Naive B cell (primary cell): ENCODE measurements around the gene KLHL11. TPM values are rescaled to one million over a fixed set of nuclear protein-coding genes. Genes with fewer than 3 reads are reported as not detected.
"Not testable (repeated sequence)": the region's sequence is repeated elsewhere in the genome, so short reads cannot be mapped to it uniquely, and the experiment has no call there.

Experiments
- ATAC-seq, 2 donors: fragments of 150-1000 bp; cut with Tn5 transposase; 2 replicates each; pipeline ENCODE4 v1.10.0; 2021; ENCODE audit warnings: low read depth in 2 of 2, mild to moderate bottlenecking in 2 of 2, moderate library complexity in 2 of 2
- DNase-seq: peaks from one replicate; pipeline ENCODE4 v3.0.0; 2022
- H3K27ac Mint-ChIP-seq, 6 donors: one replicate each; pipeline ENCODE4 v1.8.0; 2020 to 2022; ENCODE audit warnings: mild to moderate bottlenecking in 6 of 6, mixed read lengths in 6 of 6, moderate library complexity in 5 of 6, inconsistent platforms in 2 of 6
- H3K27me3 Mint-ChIP-seq, 3 donors: one replicate each; pipeline ENCODE4 v1.8.0; 2021 to 2022; ENCODE audit warnings: mixed read lengths in 3 of 3, mild to moderate bottlenecking in 1 of 3
- H3K36me3 Mint-ChIP-seq, 2 donors: one replicate each; pipeline ENCODE4 v1.8.0; 2020 to 2022; ENCODE audit warnings: mixed read lengths in 2 of 2, inconsistent platforms in 1 of 2, mild to moderate bottlenecking in 1 of 2
- H3K4me1 Mint-ChIP-seq, 3 donors: one replicate each; pipeline ENCODE4 v1.8.0; 2020 to 2022; ENCODE audit warnings: mixed read lengths in 3 of 3, inconsistent platforms in 1 of 3, mild to moderate bottlenecking in 1 of 3, moderate library complexity in 1 of 3
- H3K4me3 Mint-ChIP-seq, 8 donors: one replicate each; pipeline ENCODE4 v1.8.0; 2020 to 2022; ENCODE audit warnings: mild to moderate bottlenecking in 8 of 8, mixed read lengths in 8 of 8, moderate library complexity in 8 of 8, inconsistent platforms in 2 of 8
- H3K9me3 Mint-ChIP-seq, 7 donors: one replicate each; pipeline ENCODE4 v1.8.0; 2020 to 2022; ENCODE audit warnings: mixed read lengths in 7 of 7, mild to moderate bottlenecking in 5 of 7, inconsistent platforms in 2 of 7, moderate library complexity in 1 of 7
- polyA plus RNA-seq, 6 donors: library from polyadenylated mRNA; unstranded; fragments of 300-500 nt; fragmentation: Illumina TruSeq; gene quantifications; one replicate each; pipeline ENCODE4 v1.2.3, GENCODE V29; 2021; ENCODE audit warnings: low read depth in 6 of 6

KLHL11 gene
- polyA plus RNA-seq, 6 donors from 2014 or later, result 3.6 to 9.8 (median 6.7) TPM

DNA sequence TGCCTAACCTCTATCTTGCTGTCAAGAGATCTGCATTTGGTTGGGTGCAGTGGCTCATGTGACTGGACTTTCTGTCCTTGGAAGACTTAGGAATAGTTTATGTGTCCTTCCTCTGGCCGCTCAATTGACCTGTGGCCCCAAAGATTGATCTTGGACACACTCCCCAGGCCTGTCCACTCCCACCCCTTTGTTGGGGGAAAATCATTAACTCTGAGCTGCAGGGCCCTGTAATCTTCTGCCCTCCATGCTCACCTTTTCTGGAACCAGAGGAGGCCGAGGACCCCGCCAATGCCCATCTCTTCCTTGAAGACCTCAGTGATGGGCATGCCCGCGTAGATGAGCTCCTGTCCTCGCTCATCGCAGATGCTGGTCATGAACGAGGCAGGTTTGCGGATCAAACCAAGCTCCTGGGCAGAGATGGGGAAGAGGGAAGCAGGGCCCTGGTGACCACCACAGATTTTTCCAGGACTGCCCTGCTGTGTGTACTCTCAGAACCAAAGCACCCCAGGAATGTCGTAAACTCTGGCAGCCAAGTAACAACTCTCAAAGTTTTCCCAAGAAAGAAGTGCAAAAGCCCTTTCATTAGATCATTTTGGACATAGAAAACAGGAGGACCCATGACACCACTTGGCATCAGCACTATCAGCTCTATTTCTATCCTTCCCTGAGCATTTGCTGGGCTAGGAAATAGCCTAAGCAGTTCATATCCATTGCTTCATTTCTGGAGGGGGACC is 8.5 kb upstream of the KLHL11 start:
- H3K27me3 Mint-ChIP-seq, result no peaks in the 10 kb centered on the region
- peak overlapping the region in 1 of 8 donors; percentile 9 for H3K4me3 Mint-ChIP-seq
- H3K9me3 Mint-ChIP-seq, result no peaks in the 10 kb centered on the region
- no peak overlapping the region for H3K27ac Mint-ChIP-seq
- peaks cover 0 to 7% of the 10 kb centered on the region in 2 donors for H3K36me3 Mint-ChIP-seq
- DNase-seq (no peak), ATAC-seq (no peak)
- no peaks in the 10 kb centered on the region for H3K4me1 Mint-ChIP-seq

DNA sequence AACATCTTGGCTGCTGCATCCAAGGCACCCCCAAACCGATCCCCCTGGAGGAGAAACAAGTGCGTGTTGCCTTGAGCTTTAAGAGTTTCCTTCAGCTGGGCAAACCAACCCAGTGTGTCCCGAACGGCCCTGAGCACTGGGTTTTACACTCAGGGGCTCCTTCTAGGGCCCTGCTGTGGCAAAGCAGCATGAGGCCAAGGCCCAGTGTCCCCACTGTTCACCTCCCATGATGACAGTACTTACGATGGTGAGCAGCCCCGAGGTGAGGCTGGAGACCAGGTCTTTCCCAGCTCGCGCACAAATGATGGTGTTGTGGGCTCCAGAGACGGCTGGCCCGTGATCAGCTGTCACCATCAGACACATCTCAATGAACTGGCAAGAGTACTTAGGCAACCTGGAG is 6.6 kb upstream of the KLHL11 start:
- H3K36me3 Mint-ChIP-seq, result peaks cover 0 to 11% of the 10 kb centered on the region in 2 donors
- no peaks in the 10 kb centered on the region for H3K4me1 Mint-ChIP-seq
- H3K27me3 Mint-ChIP-seq, result no peaks in the 10 kb centered on the region
- DNase-seq, result no peak
- no peak for ATAC-seq
- H3K9me3 Mint-ChIP-seq, result no peaks in the 10 kb centered on the region
- no peak overlapping the region for H3K4me3 Mint-ChIP-seq
- H3K27ac Mint-ChIP-seq, result peak overlapping the region in 1 of 6 donors; percentile 86

DNA sequence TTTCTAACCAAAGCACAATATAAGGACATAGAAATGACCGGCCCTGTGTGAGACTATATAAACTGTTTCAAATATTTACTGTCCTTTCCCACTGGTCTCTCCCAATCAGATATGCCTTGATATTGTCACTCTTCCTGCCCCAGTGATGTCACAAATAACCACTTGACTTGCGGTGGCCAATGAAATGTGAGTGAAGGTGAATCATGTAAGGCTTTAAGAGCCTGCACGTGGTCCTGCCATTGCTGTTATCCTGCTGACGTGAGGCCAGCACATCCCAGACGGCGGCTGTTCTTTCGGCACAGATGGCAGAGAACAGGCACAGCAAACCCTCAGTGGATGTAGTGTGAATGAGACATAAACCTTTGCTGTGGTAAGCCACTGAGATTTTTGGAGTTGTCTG is 5.4 kb upstream of the KLHL11 start:
- H3K36me3 Mint-ChIP-seq, result peaks cover 0 to 11% of the 10 kb centered on the region in 2 donors
- no peak for DNase-seq
- peaks cover 0 to under 1% (median 0%) of the 10 kb centered on the region in 3 donors for H3K4me1 Mint-ChIP-seq
- no peak overlapping the region for H3K4me3 Mint-ChIP-seq
- ATAC-seq, result no peak
- H3K27ac Mint-ChIP-seq, result peak overlapping the region in 1 of 6 donors; percentile 67
- H3K9me3 Mint-ChIP-seq, result no peaks in the 10 kb centered on the region
- no peaks in the 10 kb centered on the region for H3K27me3 Mint-ChIP-seq

DNA sequence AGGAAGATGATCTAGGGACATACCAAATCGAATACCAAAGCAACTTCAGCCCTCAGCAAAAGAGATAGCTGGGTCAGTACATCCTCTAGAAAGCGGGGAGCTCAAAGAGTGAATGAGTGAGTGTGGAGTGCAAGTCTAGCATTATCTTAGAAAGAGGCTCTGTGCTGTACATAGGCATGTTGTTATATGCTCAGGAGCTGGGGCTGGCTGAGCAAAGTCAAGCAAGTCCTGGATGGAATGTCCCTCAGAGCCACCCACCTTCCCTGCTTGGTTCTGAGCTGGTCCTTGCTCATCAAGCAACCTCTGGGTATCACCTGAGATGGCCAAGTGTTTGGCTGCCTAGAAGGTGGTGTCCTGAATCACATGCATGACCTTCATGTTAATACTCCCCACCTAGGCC is 4.9 kb upstream of the KLHL11 start:
- DNase-seq (no peak), ATAC-seq (no peak)
- no peaks in the 10 kb centered on the region for H3K27me3 Mint-ChIP-seq
- peaks cover 0 to 3% (median 0%) of the 10 kb centered on the region in 3 donors for H3K4me1 Mint-ChIP-seq
- peak overlapping the region in 1 of 6 donors; percentile 67 for H3K27ac Mint-ChIP-seq
- peaks cover 0 to 11% of the 10 kb centered on the region in 2 donors for H3K36me3 Mint-ChIP-seq
- no peaks in the 10 kb centered on the region for H3K9me3 Mint-ChIP-seq
- no peak overlapping the region for H3K4me3 Mint-ChIP-seq

DNA sequence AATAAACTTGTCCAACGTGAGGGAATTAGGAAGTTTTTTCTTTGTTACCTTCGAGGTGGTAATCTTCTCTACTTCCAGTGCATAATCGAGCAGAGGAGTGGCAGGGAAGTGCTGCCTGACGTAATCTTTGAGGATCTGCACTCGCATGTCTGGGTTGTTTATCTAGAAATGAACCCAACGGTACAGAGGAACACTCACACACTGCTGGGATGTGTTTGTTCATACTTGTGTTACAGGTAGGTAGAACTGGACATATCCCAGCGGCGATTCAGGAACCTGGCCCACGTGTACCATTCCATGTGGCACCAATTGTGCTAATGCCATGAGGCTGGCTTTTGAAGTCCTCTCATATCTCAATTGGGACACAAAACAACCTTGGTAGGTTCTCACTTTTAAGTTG is 4.2 kb upstream of the KLHL11 start:
- Mint-ChIP-seq H3K4me3 (peak overlapping the region in 1 of 8 donors; percentile 58), H3K36me3 (peaks cover 0 to 11% of the 10 kb centered on the region in 2 donors), H3K27me3 (no peaks in the 10 kb centered on the region), H3K9me3 (no peaks in the 10 kb centered on the region), H3K4me1 (peaks cover 0 to 3% (median 0%) of the 10 kb centered on the region in 3 donors), H3K27ac (peak overlapping the region in 1 of 6 donors; percentile 56)
- no peak for DNase-seq
- ATAC-seq, result no peak

DNA sequence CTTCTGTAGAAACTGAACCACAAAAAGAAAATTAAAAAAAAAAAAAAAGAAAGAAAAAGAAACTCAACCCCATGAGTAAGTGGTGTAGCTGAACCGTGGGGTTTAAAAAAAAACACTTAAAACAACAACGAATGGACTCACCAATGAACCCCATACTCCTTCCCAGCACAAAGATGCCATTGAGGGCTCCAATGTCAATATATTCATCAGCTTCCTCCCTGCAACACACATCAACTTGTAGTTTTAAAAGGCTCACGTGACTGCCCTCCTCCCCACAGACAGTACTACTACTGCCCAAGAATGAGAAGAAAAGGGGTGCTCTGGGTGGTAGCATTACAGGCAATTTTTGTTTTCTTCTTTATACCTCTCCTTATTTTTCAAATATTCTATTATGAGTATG is 3.3 kb upstream of the KLHL11 start:
- peak overlapping the region in 1 of 6 donors; percentile 11 for H3K27ac Mint-ChIP-seq
- H3K27me3 Mint-ChIP-seq, result no peaks in the 10 kb centered on the region
- H3K36me3 Mint-ChIP-seq, result peaks cover 0 to 11% of the 10 kb centered on the region in 2 donors
- peaks cover 0 to 3% (median 0%) of the 10 kb centered on the region in 3 donors for H3K4me1 Mint-ChIP-seq
- no peak for ATAC-seq
- peak overlapping the region in 2 of 8 donors; percentile 29 to 58 for H3K4me3 Mint-ChIP-seq
- H3K9me3 Mint-ChIP-seq, result no peaks in the 10 kb centered on the region
- DNase-seq, result no peak

DNA sequence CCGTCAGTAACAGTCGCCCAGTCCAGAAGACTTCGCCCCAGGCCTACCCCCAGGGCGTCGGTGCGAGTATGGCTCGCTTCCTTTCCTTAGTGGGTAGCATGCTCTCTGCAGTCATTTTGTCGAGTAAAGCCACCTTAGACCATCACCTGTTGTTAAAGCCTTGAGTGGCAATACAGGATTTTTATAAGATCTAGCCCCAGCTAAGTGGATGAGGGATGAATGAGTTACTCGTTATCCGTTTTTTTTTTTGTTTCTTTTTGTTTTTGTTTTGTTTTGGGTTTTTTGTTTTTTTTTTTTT is 322 bp upstream of the KLHL11 start:
- peaks cover 8 to 17% (median 15%) of the 10 kb centered on the region in 3 donors for H3K4me1 Mint-ChIP-seq
- ATAC-seq (peak in 1 of 2 donors; percentile 14), DNase-seq (no peak)
- H3K36me3 Mint-ChIP-seq, result peaks cover 0 to 7% of the 10 kb centered on the region in 2 donors
- peak overlapping the region in 1 of 8 donors; percentile 93 for H3K4me3 Mint-ChIP-seq
- H3K27me3 Mint-ChIP-seq, result no peaks in the 10 kb centered on the region
- H3K9me3 Mint-ChIP-seq, result no peaks in the 10 kb centered on the region
- H3K27ac Mint-ChIP-seq, result peak overlapping the region in 4 of 6 donors; percentile 91 to 94 (median 92)

DNA sequence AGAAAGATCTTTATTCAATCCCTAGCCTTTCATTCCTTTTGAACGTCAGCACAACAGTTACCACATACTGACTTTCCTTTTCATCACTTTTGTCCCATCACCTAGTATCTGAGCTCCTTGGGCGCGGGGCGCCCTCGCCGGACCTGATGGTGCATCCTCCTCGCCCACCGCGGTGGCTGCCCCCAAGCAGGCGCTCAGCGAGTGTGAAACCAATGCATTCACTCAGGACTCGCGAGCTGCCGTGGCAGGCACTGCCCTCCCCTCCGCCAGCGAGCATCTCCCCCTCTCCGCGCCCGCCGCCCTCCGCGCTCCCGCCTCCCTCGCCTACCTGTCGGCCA is 756 bp downstream of the KLHL11 start:
- H3K9me3 Mint-ChIP-seq, result no peaks in the 10 kb centered on the region
- ATAC-seq, result no peak

DNA sequence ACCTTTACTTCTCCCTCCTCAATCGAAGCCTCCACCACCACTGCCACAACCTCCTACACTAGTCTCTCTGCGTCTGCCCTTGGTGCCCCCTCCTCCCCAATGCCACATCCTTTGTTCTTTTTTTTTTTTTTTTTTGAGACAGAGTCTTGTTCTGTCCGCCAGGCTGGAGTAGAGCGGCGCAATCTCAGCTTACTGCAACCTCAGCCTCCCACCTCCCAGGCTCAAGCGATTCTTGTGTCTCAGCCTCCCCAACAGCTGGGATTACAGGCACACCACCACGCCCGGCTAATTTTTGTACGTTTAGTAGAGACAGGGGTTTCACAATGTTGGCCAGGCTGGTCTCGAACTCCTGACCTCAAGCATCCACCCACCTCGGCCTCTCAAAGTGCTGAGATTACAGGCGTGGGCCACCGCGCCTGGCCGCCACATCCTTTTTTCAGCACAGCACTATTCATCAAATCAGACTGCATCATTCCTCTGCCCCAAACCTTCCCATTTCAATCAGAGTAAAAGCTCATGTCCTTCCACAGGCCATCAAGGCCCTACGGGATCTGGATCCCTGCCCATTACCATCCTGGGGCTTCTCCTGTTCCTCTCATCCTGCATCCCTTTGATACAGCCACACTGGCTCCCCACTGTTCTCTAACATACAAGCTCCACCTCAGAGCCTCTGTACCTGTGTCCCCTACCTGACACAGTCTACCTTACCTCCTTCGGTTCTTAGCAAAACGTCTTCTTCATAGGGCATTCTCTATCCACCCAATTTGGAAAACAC is 2.0 kb downstream of the KLHL11 start:
- Mint-ChIP-seq H3K4me1 (peaks cover 8 to 28% (median 19%) of the 10 kb centered on the region in 3 donors), H3K27me3 (no peaks in the 10 kb centered on the region), H3K9me3 (no peaks in the 10 kb centered on the region), H3K27ac (no peak overlapping the region), H3K36me3 (peaks cover 0 to under 1% of the 10 kb centered on the region in 2 donors), H3K4me3 (no peak overlapping the region)
- DNase-seq (no peak), ATAC-seq (no peak)

More for the DNA sequence above, 756 bp downstream of the KLHL11 start:
- Mint-ChIP-seq H3K4me1 (peaks cover 8 to 26% (median 18%) of the 10 kb centered on the region in 3 donors), H3K36me3 (peaks cover 0 to 7% of the 10 kb centered on the region in 2 donors), H3K27ac (no peak overlapping the region), H3K27me3 (no peaks in the 10 kb centered on the region), H3K4me3 (no peak overlapping the region)
- DNase-seq, result no peak

DNA sequence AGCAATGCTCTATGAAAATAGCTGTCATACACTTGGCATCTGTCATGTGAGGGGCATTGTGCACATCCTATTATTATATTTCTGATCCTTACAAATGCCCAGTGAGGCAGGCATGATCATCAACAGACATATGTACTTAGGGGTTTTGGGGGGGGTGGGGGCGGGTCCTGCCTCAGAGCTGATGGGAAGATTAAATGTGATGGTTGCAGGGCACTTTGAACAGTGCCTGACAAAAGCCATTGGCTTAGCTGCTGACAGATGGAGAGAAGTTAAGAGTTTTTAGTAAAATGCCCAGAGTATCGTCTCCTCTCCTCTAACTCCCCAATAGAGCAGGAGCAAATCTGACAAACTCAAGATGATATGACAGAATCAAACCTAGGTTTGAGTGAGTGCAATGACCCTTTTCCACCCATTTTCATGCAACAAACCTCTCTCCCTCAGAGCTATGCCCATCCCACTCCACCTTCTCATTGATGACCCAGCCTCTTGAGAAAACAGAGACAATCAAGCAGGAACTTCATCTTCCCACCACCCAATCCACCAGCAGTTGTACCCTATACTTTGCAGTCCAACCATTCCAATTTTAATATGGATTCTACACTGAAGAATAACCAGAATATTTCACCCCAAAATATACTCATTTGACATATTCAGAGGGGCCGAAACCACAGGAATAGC is 4.8 kb downstream of the KLHL11 start:
- H3K4me3 Mint-ChIP-seq, result peak overlapping the region in 1 of 8 donors; percentile 32
- peaks cover 8 to 32% (median 25%) of the 10 kb centered on the region in 3 donors for H3K4me1 Mint-ChIP-seq
- DNase-seq (no peak), ATAC-seq (no peak)
- no peaks in the 10 kb centered on the region for H3K9me3 Mint-ChIP-seq
- no peaks in the 10 kb centered on the region for H3K27me3 Mint-ChIP-seq
- no peaks in the 10 kb centered on the region for H3K36me3 Mint-ChIP-seq
- peak overlapping the region in 2 of 6 donors; percentile 41 to 71 for H3K27ac Mint-ChIP-seq

DNA sequence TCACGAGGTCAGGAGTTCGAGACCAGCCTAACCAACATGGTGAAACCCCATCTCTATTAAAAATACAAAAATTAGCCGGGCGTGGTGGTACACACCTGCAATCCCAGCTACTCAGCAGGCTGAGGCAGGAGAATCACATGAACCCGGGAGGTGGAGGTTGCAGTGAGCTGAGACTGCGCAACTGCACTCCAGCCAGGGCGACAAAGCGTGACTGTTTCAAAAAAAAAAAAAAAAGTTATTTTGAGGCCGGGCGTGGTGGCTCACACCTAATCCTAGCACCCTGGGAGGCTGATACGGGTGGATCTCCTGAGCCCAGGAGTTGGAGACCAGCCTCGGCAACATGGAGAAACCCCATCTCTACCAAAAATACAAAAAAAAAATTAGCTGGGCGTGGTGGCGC is 13.8 kb downstream of the KLHL11 start:
- not testable (repeated sequence) for H3K27me3 Mint-ChIP-seq, H3K4me3 Mint-ChIP-seq, H3K9me3 Mint-ChIP-seq, H3K36me3 Mint-ChIP-seq, DNase-seq
- H3K4me1 Mint-ChIP-seq, result peaks cover 6 to 41% (median 8%) of the 10 kb centered on the region in 3 donors
- ATAC-seq, result peak in 1 of 2 donors; percentile 28
- peak overlapping the region in 2 of 6 donors; percentile 66 to 68 for H3K27ac Mint-ChIP-seq

DNA sequence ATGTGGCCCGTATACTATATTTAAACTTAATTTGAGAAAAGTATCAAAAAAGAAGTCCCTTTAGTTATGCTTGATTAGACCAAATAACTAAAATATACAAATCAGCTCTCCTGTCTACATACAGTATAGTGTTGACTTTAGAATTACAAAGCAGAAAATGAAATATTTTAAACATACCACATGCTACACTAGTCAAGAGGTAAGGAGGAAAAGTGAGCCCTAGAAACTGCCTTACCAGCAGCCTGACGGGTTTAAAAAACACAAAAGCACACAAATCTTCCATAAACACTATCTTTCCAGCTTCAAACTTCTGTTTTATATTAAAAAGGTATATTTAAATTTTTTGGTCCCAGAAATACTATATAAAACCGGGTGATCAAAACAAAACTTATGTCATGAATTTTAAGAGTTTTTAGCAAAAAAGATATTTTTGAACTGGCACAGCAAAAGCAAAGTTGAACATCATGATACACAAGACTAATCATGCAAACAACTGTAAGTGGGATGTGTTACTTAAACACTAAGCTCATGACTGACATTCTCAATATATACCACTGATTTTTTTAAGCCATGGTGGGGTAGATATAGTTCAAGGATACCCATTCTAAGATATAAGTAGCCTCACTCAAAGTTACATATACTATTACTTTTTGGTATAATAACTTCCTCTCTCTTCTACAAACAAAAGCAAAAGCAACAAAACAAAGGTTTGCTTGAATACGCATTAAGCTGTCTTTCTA is 15.8 kb downstream of the KLHL11 start:
- Mint-ChIP-seq H3K4me1 (peaks cover 6 to 39% (median 8%) of the 10 kb centered on the region in 3 donors), H3K36me3 (peaks cover 4 to 8% of the 10 kb centered on the region in 2 donors), H3K27me3 (no peaks in the 10 kb centered on the region), H3K4me3 (peak overlapping the region in 1 of 8 donors; percentile 54), H3K9me3 (no peaks in the 10 kb centered on the region), H3K27ac (peak overlapping the region in 3 of 6 donors; percentile 24 to 54 (median 43))
- no peak for DNase-seq
- ATAC-seq, result peak in 1 of 2 donors; percentile 32

DNA sequence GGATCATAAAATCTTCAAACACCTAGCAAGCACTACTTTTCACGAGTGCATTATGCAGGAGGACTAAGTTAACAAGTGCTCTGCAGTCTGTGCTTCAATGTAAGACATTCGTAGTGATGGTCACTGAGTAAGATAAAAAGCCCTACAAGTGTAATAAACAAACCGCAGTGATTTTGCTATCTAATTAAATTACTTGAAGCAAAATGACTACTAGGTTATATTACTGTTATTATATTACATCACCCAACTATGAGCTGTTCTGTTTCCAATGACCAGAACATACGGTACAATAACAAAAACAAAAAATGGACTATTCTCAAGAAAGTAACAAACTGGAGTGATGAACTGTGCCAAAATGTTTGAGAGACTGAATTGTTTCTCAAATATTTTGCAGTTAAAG is 16.4 kb downstream of the KLHL11 start:
- no peak for ATAC-seq
- peak overlapping the region in 2 of 6 donors; percentile 14 to 43 for H3K27ac Mint-ChIP-seq
- H3K36me3 Mint-ChIP-seq, result peaks cover 3 to 8% of the 10 kb centered on the region in 2 donors

More for the DNA sequence above, 16.4 kb downstream of the KLHL11 start:
- DNase-seq, result no peak
- H3K4me3 Mint-ChIP-seq, result no peak overlapping the region
- H3K9me3 Mint-ChIP-seq, result no peaks in the 10 kb centered on the region
- H3K4me1 Mint-ChIP-seq, result peaks cover 6 to 39% (median 8%) of the 10 kb centered on the region in 3 donors
- no peaks in the 10 kb centered on the region for H3K27me3 Mint-ChIP-seq
